Measurements from ENCODE around the gene LMNA.
"Not testable (repeated sequence)": the region's sequence is repeated elsewhere in the genome, so short reads cannot be mapped to it uniquely, and the experiment has no call there.

Gene LMNA

DNA sequence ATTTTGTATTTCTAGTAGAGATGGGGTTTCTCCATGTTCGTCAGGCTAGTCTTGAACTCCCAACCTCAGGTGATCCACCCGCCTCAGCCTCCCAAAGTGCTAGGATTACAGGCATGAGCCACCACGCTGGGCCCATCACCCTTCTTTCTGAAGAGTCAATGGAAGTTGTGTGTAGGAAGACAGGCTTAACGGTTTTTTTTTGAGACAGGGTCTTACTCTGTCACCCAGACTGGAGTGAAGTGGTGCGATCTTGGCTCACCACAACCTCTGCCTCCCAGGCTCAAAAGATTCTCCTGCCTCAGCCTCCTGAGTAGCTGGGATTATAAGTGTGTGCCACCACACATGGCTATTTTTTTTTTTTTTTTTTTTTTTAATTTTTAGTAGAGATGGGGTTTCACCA lies 2.2 kb downstream of the LMNA start:
- intact Hi-C loops (cut with micrococcal nuclease); H3K9me3 Mint-ChIP-seq: not testable (repeated sequence)
- H3K4me3 Mint-ChIP-seq, result peak overlapping the region; percentile 95
- peaks cover 11% of the 10 kb centered on the region for H3K27me3 Mint-ChIP-seq
- H3K4me1 Mint-ChIP-seq (ENCODE audit: low read depth), result peaks cover 78% of the 10 kb centered on the region
- H3K27ac Mint-ChIP-seq, result peak overlapping the region; percentile 98
- peaks cover 67% of the 10 kb centered on the region for H3K36me3 Mint-ChIP-seq (ENCODE audit: low read depth)

DNA sequence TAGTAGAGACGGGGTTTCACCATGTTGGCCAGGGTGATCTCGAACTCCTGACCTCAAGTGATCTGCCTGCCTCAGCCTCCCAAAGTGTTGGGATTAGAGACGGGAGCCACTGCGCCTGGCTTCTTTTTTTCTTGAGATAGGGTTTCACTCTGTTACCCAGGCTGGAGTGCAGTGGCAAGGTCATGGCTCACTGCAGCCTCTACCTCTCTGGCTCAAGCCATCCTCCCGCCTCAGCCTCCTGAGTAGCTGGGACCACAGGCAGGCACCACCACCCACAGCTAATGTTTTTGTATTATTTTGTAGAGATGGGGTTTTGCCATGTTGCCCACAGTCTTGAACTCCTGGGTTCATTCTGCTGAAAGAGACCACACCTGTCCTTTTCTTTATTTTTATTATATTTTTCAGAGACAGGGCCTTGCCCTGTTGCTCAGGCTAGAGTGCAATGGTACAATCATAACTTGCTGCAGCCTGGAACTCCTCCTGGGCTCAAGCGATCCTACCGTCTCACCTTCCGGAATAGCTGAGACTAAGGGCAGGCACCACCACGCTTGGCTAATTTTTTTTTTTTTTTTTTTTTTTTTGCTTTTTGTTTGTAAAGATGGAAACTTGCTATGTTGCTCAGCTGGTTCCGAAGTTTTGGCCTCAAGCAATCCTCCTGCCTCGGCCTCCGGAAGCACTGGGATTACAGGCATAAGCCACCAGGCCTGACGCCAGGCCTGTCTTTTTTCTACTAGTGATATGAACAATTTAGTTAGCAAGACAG lies 3.1 kb downstream of the LMNA start:
- peak overlapping the region; percentile 86 for H3K27ac Mint-ChIP-seq
- no peaks in the 10 kb centered on the region for H3K9me3 Mint-ChIP-seq
- H3K27me3 Mint-ChIP-seq, result peaks cover 3% of the 10 kb centered on the region
- peaks cover 80% of the 10 kb centered on the region for H3K4me1 Mint-ChIP-seq (ENCODE audit: low read depth)
- H3K4me3 Mint-ChIP-seq, result peak overlapping the region; percentile 63
- intact Hi-C loops (cut with micrococcal nuclease), result no loop called here
- peaks cover 72% of the 10 kb centered on the region for H3K36me3 Mint-ChIP-seq (ENCODE audit: low read depth)

DNA sequence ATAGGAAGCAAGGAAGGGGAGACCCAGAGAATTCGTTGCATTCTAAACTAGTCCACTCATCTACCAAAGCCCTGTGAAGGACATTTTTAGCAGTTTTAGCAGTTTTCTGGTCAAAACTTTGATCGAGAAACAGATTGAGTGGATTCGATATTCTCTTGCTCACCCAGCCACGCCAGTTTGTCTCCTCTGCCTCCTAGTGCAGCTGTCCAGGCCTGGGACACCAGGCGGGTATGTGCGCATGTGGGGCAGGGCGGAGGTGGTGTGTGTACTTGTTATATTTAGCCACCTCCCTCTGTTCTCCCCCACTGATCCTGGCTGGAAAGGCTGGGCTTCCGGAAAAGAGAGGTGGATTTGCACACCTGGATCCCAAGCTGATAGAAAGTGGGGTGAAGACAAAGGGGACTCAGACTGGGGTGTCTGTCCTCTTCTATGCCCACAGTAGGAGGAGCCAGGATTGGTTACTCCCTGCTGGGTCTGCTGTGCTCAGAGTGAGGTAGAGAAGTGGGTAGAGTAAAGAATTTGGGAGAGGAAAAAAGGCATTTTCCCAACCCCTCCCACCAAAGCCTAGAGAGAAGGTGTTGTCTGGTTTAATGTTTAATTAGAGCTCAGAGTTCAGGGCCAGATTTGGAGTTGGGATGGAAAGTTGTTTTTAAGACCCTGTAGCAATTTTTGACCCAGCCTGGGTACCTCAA lies 3.8 kb downstream of the LMNA start:
- Mint-ChIP-seq H3K9me3 (no peaks in the 10 kb centered on the region), H3K27ac (peak overlapping the region; percentile 86), H3K4me3 (peak overlapping the region; percentile 67), H3K36me3 (ENCODE audit: low read depth) (peaks cover 79% of the 10 kb centered on the region), H3K4me1 (ENCODE audit: low read depth) (peaks cover 80% of the 10 kb centered on the region), H3K27me3 (no peaks in the 10 kb centered on the region)
- intact Hi-C loops (cut with micrococcal nuclease), result no loop called here

DNA sequence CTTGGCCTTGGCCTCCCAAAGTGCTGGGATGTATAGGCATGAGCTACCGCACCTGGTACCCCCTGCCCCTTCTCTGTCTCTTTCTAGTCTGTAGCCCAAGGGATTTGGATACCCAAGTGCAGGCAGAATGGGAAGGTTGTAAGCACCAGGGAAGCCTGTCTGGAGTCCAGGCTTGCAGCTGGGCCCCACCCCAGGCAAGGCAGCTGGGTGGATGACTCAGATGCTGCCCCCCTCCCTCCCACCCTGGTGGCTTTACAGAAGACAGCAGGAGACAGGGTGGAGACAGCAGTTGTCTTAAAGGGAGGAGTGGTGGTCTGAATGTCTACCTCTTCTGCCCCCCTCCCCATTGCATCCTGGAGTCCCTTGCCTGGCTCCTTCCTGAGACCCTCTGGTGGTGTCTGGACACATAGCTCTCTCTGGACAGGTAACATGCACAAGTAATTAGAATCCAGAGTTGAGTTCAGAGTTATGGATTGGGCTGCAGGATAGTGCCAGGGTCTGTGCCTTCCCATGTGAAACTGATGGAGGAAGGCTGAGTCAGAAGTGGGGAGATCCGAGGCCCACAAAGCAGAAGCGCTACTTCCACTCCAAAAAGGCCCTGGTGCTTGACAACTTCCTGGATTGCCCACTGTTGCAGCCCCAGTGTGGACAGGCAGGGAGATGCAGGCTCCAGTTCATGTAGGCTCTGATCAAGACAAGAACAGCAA lies 5.1 kb downstream of the LMNA start:
- H3K9me3 Mint-ChIP-seq, result no peaks in the 10 kb centered on the region
- H3K27me3 Mint-ChIP-seq, result no peaks in the 10 kb centered on the region
- H3K4me3 Mint-ChIP-seq, result peak overlapping the region; percentile 67
- intact Hi-C loops (cut with micrococcal nuclease), result no loop called here
- peak overlapping the region; percentile 86 for H3K27ac Mint-ChIP-seq
- peaks cover 81% of the 10 kb centered on the region for H3K4me1 Mint-ChIP-seq (ENCODE audit: low read depth)
- peaks cover 82% of the 10 kb centered on the region for H3K36me3 Mint-ChIP-seq (ENCODE audit: low read depth)

DNA sequence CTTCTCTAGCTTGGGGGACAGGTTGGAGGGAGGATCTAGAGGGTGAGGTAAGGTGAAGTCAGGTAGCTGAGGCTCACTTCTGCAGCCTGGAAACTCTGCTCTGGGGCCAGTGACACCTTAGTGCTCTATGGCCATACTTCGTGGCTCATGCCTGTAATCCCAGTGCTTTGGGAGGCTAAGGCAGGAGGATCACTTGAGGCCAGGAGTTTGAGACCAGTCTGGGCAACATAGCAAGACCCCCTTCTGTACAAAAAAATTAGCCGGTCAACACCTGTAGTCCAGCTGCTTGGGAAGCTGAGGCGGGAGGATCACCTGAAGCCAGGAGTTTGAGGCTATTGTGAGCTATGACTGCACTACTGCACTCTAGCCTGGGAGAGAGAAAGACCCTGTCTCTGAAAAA lies 5.8 kb downstream of the LMNA start:
- intact Hi-C loops (cut with micrococcal nuclease), result no loop called here
- H3K27ac Mint-ChIP-seq, result peak overlapping the region; percentile 86
- no peaks in the 10 kb centered on the region for H3K27me3 Mint-ChIP-seq
- H3K36me3 Mint-ChIP-seq (ENCODE audit: low read depth), result peaks cover 82% of the 10 kb centered on the region
- H3K4me3 Mint-ChIP-seq, result peak overlapping the region; percentile 67
- H3K9me3 Mint-ChIP-seq, result no peaks in the 10 kb centered on the region
- peaks cover 88% of the 10 kb centered on the region for H3K4me1 Mint-ChIP-seq (ENCODE audit: low read depth)

DNA sequence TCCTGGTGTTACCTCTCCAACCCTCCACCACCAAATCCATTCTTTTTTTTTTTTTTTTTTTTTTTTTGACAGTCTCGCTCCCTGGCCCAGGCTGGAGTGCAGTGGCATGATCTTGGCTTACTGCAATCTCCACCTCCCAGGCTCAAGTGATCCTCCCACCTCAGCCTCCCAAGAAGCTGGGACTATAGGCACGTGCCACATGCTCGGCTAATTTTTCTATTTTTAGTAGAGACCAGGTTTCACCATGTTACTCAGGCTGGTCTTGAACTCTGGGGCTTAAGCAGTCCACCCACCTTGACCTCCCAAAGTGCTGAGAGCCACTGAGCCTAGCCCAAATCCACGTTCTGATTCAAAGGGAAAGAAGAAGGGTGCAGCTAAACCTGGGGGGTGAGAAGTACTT lies 6.5 kb downstream of the LMNA start:
- H3K27me3 Mint-ChIP-seq; intact Hi-C loops (cut with micrococcal nuclease); H3K9me3 Mint-ChIP-seq: not testable (repeated sequence)
- Mint-ChIP-seq H3K4me3 (peak overlapping the region; percentile 20), H3K36me3 (ENCODE audit: low read depth) (peaks cover 77% of the 10 kb centered on the region), H3K4me1 (ENCODE audit: low read depth) (peaks cover 94% of the 10 kb centered on the region), H3K27ac (peak overlapping the region; percentile 86)

DNA sequence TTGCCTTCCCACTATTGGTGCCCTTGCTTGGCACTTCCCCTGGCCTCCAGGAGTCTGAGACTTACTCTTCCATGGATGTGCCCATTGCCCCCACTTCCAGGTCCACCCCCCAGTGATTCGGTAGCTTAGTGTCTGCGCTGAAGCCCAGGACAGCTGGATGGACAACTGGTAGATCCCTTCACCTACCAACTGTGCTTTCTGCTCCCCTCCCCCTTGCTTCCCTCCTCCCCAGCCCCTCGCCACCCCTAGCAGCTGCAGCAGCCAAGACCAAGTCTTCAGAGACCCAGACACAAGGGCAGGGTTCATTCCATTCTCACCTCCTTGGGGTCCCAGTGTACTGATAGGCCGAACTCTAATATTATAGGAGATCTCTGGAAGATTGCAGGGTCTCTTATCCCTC lies 6.9 kb downstream of the LMNA start:
- Mint-ChIP-seq H3K36me3 (ENCODE audit: low read depth) (peaks cover 72% of the 10 kb centered on the region), H3K27ac (peak overlapping the region; percentile 86), H3K27me3 (no peaks in the 10 kb centered on the region), H3K9me3 (no peaks in the 10 kb centered on the region), H3K4me1 (ENCODE audit: low read depth) (peaks cover 95% of the 10 kb centered on the region), H3K4me3 (peak overlapping the region; percentile 37)
- intact Hi-C loops (cut with micrococcal nuclease), result no loop called here

DNA sequence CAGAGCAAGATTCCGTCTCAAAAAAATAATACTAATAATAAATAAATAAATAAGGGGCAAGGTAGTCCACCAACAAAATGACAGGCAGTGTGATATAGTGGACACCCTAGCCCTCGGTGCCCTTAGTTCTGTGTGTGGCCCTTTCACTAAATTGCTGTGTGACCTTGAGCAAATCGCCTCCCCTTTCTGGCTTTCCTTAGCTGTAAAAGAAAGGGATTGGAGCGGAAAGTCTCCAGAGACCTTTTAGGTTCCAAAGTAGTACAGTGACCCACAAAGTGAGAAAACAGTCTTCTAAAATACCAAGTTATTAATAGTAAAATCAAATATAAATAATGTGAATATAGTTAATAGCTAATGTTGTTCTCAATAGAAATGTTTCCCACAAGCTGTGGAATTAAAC lies 7.6 kb downstream of the LMNA start:
- intact Hi-C loops (cut with micrococcal nuclease), result no loop called here

DNA sequence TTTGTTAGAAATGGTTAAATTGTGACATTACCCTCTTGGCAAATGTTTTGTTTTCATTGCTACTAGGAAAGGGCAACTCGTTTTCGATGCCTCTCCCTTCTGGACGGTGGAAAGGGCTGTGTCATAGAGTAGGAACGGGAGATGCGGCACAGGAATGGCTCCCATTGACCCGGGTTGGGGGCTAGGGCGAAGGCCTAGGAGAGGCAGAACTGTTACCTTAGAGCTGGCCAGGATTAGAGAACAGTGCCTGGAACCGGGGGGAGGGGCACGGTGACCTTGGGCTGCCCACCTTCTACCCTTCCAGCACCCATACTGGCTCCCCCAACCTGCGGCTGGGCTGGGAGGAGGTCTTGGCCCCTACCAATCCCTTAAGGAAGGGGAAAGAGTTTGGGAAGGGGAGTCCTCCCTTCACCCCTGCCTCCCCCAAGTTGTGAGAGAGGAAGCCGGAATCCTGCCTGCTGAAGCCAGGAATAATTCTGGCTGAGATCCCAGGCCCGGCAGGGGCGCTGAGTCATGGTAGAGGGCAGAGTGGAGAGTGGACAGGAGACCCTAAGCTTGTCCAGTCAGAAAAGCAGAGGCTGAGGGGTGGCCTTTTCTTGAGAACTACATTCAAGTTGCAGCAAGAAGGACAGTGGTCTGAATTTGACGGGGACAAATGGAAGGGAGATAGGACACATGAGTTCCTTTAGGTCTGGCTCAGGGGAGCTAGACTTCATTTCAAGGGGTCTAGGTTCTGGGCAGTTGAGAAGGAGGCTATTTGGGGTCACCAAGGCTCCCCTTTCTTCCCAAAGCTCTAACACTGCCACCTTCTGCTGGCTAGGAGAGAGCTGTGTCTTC lies 8.2 kb downstream of the LMNA start:
- Mint-ChIP-seq H3K27me3 (no peaks in the 10 kb centered on the region), H3K4me1 (ENCODE audit: low read depth) (peaks cover 96% of the 10 kb centered on the region), H3K27ac (peak overlapping the region; percentile 95), H3K9me3 (no peaks in the 10 kb centered on the region), H3K36me3 (ENCODE audit: low read depth) (peaks cover 65% of the 10 kb centered on the region), H3K4me3 (peak overlapping the region; percentile 66)
- intact Hi-C loops (cut with micrococcal nuclease), result no loop called here

More for the DNA sequence above, 7.6 kb downstream of the LMNA start:
- H3K36me3 Mint-ChIP-seq (ENCODE audit: low read depth), result peaks cover 72% of the 10 kb centered on the region
- peaks cover 96% of the 10 kb centered on the region for H3K4me1 Mint-ChIP-seq (ENCODE audit: low read depth)
- H3K27me3 Mint-ChIP-seq, result no peaks in the 10 kb centered on the region
- H3K27ac Mint-ChIP-seq, result peak overlapping the region; percentile 95
- no peaks in the 10 kb centered on the region for H3K9me3 Mint-ChIP-seq
- peak overlapping the region; percentile 66 for H3K4me3 Mint-ChIP-seq

DNA sequence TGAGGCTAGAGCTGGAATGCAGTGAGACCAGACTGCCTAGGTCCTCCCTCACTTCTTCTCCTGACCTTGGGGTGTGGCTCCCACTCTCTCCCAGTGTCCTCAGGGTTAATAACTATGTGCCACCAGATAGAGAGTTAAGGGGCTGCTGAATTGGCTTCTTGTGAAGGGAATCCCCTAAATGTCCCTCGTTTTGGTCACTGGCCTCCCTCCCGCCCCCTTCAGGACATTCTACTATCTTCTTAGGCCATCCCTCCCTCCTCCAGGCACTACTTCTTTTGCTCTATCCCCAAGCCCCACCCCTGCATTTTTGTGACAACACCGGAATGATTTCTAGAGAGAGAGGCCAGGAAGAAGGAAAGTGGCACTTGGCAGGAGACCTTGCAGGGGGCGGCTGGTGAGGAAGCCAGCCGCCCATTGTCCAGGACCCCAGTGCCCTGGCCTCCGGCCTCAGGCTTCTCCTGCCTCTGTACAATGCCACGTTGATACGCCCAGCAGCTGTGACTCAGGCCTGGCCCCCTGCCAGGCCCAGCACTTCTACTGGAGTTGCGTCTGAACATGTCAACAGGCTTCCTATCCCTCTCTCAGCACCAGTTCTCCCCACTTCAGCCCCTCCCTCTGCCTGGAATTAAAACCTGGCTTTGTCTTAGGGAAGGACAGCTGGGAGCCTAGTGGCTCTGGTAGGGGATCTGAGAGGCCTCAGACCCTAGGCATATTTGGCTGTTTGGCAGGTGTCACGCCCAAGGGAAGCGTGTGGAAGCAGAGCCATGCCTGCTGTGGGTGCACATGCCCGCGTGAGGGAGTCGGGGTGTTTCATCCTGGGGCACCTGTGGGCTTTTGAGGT lies 9.1 kb downstream of the LMNA start:
- Mint-ChIP-seq H3K36me3 (ENCODE audit: low read depth) (peaks cover 57% of the 10 kb centered on the region), H3K9me3 (no peaks in the 10 kb centered on the region), H3K27ac (peak overlapping the region; percentile 95), H3K27me3 (no peaks in the 10 kb centered on the region), H3K4me3 (peak overlapping the region; percentile 66), H3K4me1 (ENCODE audit: low read depth) (peaks cover 96% of the 10 kb centered on the region)
- intact Hi-C loops (cut with micrococcal nuclease), result no loop called here

DNA sequence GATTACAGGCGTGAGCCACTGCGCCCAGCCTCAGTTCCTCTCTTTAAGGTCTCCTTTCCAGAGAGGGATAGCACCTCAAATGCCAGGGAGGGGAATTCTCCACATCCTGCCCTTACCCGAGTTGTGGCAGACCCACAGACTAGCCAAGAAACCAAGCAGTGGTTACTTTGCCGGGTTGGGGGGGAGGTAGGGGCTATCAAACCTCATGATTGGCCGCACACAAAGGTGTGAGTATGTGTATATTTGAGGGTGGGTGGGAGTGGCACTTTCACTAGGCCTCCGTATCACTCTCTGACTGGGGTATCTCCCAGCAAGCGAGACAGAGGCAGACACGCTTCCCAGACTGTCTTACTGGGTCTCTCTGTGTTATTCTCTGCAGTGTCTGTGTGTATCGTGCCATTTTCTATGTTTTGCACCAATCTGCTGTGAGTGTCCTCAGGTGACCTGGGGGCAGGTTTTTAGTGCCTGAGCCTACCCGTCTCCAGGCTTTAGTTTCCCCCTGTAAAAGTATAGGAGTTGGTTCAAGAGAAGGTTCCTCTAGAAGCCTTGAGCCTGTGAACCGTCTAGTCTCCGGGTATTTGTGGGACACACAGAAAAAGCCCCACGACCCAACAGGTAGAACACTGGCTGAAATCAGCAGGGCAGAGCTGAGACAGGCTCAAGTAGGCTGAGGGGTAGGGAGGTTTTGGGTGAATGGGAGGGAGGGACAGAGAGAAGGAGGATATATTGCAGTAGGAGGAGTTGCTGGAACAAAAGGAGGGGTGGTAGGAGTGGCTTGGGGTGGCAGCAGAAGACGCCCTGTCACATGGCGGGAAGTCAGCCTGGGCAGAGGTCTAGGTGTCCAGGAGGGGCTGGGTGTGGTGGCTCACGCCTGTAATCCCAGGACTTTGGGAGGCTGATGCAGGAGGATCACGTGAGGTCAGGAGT lies 10.3 kb downstream of the LMNA start:
- Mint-ChIP-seq H3K9me3 (no peaks in the 10 kb centered on the region), H3K4me3 (peak overlapping the region; percentile 66), H3K4me1 (ENCODE audit: low read depth) (peaks cover 96% of the 10 kb centered on the region), H3K27ac (peak overlapping the region; percentile 95), H3K36me3 (ENCODE audit: low read depth) (peaks cover 62% of the 10 kb centered on the region), H3K27me3 (no peaks in the 10 kb centered on the region)
- intact Hi-C loops (cut with micrococcal nuclease), result no loop called here

DNA sequence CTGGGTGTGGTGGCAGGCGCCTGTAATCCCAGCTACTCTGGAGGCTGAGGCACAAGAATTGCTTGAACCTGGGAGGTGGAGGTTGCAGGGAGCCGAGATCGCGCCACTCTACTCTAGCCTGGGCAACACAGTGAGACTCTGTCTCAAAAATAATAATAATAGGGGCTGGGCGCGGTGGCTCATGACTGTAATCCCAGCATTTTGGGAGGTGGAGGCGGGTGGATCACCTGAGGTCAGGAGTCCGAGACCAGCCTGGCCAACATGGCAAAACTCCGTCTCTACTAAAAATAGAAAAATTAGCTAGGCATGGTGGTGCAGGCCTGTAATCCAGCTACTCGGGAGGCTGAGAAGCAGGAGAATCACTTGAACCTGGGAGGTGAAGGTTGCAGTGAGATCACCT lies 11.0 kb downstream of the LMNA start:
- Mint-ChIP-seq H3K4me3 (peak overlapping the region; percentile 51), H3K36me3 (ENCODE audit: low read depth) (peaks cover 62% of the 10 kb centered on the region), H3K27ac (peak overlapping the region; percentile 95), H3K4me1 (ENCODE audit: low read depth) (peaks cover 96% of the 10 kb centered on the region)
- intact Hi-C loops (cut with micrococcal nuclease); H3K9me3 Mint-ChIP-seq; H3K27me3 Mint-ChIP-seq: not testable (repeated sequence)
